Activated CD4-positive, alpha-beta T cell treated with anti-CD3 and anti-CD28 coated beads, Interleukin-2, amount 50 U/mL, for 24 hours (primary cell): Measurements from ENCODE around the gene NDUFB10.

Source experiments
- DNase-seq, 2 donors: peaks; one replicate each; pipeline ENCODE4 v3.0.0-alpha.2; 2020; ENCODE audit warnings: low read depth in 1 of 2, low spot score in 1 of 2

The NDUFB10 gene

GRCh38 chr16:1968146-1968953 is 9.0 kb downstream of the NDUFB10 start:
- no peak for DNase-seq

DNA sequence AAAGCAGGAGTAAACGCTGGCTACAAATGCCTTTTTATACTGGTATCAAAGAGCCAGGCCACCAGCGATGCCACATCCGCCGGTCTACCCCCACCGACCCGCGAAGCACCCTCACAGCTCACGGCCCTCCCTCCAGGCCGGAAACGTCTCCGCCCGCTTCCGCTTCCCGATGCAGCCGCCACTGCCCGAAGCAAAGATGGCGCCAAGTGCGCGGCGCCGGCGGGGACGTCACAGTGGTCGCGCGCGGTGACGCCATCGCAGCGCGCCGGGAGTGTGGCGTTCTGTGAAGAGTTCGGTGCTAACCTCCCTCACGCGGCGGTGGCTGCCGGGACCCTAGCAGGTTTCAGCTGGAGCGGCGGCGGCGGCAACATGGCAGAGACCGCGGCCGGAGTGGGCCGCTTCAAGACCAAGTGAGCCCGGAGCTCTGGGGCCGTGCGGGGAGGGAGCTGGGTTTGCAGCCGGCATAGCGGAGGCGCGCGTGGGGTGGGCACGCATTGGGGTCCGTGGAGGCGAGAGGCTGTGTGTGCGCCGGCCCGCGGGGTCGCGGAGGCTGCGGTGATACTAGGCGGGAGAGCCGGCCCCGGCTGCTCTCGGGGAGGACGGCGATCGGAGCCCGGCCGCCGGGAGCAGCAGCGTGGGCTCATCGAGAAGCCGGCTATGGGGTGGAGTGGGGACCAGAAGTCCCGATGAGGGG is 12.6 kb downstream of the NDUFB10 start, which contains the start of gene TBL3:
TSS of gene TBL3 (plus strand) at position 258 of the 694 bp plus-strand sequence. CDS start at position 370, 112 bp downstream.
- peak; percentile 93 to 96 for DNase-seq

DNA sequence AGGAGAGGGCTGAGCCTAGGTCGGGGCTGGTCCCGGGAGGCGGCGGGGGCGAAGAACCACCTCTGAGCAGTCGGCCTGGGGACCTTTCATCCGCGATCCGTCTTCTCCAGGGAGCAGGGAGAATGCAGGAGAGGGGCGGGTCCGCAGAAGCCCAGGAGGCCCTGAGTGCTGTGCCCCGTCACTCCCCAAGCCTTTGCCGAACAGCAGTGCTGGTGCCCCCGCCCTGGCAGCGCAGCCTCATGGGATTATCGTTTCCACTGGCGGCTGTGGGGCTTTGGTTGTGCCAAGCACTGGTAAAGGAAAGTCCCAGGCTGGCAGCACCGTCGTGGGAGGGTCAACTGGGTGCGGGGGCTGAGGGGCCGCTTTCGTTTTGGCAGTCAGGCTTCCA is 13.1 kb downstream of the NDUFB10 start:
- DNase-seq: no peak

DNA sequence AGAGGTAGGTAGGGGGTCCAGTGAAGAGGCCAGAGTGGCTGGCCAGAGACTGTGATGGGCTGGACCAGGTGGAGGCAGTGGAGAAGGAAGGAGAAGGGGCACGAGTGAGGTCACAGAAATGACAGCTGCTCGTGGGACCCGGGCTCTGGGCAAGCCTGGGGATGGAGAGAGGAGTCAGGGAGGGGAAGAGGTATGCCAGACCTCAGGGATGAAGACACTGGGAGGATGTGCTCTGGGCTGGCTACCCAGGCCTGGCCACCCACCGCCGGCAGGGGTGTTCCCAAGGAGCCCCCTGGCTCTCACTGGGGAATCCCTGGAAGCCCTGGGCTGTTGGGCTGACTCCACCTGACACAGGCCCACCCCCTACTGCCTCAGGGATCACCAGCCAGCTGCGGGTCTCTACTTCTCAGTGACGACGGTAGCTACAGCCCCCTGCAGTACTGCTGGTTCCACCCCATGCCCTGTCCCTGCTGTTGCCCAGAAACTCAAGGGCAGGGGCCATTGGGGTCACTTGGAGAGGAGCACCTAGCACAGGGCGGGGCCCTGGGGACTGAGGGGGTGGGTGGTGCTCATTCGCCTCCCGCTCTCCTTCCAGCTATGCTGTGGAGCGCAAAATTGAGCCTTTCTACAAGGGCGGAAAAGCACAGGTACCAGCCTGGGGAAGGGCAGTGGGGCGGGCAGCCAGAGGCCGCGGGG is 14.3 kb downstream of the NDUFB10 start:
- no peak for DNase-seq

- no peak for DNase-seq
These were observed 15.1 kb downstream of the NDUFB10 start for GRCh38 chr16:1974157-1975070.

DNA sequence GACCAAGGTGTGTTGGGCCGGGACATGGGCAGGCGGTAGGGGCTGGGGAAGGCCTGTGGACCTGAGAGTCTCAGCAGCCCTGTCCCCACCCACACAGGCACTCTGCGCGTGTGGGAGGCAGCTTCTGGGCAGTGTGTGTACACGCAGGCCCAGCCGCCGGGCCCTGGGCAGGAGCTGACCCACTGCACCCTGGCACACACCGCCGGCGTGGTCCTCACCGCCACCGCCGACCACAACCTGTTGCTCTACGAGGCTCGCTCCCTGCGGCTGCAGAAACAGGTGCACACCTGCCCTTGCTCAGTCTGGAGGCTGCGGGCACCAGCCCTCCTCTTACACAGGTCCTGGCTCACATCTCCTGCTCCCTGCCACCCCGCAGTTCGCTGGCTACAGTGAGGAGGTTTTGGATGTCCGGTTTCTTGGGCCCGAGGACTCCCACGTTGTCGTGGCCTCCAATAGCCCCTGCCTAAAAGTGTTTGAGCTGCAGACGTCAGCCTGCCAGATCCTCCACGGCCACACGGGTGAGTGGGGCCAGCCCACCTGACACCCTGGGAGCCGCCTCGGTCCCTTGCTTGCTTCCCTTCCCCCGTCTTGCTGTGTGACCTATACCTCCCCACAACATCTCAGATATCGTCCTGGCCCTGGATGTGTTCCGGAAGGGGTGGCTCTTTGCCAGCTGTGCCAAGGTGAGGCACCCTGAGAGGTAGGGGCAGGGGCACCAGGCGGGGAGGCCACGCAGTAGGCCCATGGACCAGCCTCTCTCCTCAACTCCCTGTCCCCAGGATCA is 16.3 kb downstream of the NDUFB10 start:
- DNase-seq: no peak

GRCh38 chr16:1976216-1976520 is 16.8 kb downstream of the NDUFB10 start:
- DNase-seq: no peak

- no peak for DNase-seq
These were observed 17.9 kb downstream of the NDUFB10 start for GRCh38 chr16:1976951-1977874.

GRCh38 chr16:1977875-1978268 is 18.5 kb downstream of the NDUFB10 start:
- DNase-seq: no peak

- DNase-seq: no peak
These were observed 19.3 kb downstream of the NDUFB10 start for GRCh38 chr16:1978476-1979120.

DNA sequence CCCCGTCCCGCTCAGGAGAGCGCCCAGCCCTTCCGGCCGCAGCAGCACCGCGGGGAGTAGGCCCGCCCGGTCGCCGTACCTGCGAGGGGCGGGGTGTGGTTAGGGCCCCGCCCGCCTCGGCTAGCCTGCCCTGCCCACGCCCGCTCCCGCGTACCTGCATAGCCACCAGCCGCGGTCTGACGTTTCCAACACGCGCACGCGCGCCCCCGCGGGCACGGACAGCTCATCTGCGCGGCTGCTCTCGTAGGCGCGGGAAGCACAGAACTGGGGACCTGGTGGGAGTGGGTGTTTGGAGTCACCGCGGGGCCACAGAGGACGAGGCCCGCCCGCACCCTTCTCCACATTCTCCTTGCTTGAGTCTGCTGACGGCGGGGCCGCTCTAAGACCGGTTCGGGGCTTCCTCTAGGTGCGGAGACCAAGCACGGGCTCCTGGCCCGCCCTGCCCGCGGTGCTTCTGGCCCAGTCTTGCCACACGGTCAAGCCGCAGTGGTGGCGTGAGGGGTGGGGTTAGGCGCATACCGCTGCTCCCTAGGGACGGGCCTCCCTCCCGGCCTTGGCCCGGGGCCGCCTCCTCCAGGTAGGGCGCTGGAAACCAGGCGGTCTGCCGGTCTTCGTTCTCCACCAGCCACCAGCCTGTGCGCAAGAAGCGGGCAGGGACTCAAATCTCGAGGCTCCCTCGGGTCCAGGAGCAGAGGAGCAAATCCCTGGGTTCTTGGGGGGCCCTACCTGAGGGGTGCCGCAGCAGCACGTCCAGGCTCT is 20.1 kb downstream of the NDUFB10 start:
- DNase-seq: no peak

DNA sequence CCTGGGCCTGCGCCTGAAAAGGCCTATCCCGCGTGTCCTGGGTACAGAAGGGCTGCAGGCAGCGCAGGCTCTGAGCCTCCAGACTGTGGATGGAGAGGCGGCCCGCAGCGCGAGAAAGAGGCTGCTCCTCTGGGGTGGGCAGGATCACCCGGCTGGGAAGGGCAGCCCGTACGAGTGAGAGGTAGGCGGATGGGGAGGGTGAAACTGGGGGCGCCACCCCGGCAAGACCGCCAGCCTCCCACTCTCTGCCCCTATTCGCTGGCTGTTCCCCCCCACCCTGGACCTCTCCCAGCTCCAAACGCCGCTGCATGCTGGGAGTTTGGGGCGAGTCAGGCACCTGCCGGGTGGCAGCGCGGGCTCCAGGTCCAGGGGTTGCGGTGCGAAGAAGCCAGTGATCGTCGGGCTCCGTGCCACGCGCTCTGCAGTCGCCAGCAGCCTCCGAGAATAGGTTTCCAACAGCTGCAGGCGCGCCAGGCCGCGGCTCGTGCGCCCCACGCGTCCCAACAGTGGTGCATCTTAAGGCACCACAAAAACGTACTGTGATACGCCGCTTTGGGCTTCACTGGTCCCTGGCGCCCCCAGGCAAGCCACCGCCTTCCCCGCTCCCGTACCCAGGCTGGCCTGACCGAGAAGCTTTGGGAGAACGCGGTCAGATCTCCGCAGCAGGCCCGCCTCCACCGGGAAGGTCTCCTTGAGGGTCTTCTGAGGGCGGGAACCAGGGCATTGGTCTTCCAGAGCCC is 20.9 kb downstream of the NDUFB10 start:
- no peak for DNase-seq

DNA sequence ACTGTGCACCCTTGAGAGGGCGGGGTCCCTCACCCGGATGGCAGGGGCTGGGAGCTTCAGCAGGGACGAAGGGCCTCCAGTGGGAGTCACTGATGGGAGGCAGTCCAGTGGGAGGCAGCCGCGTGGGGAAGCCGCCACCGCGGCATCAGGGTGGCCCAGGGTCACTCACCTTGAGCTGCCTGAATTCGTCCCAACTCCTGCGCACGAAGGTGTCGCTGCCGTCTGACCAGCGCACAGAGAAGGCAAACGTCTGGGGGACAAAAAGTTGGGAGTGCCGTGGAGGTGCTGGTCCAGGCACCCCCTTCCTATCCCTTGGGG is 21.4 kb downstream of the NDUFB10 start:
- no peak for DNase-seq

- DNase-seq: no peak
These were observed 22.1 kb downstream of the NDUFB10 start, which contains the start of gene NOXO1 for GRCh38 chr16:1981398-1981836. NOXO1 (minus strand) TSS chr16:1981469; CDS start chr16:1981179, 290 bp downstream.

- DNase-seq: no peak
These were observed 22.7 kb downstream of the NDUFB10 start for GRCh38 chr16:1982013-1982433.

DNA sequence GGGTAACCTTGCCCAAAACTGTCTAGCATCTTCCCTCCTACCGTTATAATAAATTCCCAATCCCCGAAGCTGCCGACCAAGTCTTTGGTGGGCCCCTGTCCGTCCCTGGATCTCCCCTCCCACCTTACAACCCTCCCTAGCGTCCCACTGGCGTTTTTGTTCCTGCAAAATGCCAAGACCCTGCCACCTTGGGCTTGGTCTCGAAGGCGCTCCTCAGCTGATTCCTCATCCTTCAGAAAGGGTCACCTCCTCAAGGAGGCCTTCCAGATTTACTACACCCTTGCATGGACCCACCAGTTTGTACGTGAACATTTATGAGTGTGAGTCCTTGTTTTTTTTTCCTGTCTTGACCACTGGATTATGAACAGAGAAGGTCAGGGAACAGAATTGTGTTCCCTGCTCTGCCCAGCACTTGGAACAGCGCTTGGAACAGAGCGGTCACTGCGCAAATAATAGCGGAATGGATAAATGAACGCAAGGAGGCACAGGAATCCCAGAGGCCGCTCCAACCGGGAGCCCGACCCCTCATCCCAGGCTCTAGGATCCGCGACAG is 23.7 kb downstream of the NDUFB10 start:
- DNase-seq: no peak
